Measurements from ENCODE around the gene COL27A1.

COL27A1 gene

DNA sequence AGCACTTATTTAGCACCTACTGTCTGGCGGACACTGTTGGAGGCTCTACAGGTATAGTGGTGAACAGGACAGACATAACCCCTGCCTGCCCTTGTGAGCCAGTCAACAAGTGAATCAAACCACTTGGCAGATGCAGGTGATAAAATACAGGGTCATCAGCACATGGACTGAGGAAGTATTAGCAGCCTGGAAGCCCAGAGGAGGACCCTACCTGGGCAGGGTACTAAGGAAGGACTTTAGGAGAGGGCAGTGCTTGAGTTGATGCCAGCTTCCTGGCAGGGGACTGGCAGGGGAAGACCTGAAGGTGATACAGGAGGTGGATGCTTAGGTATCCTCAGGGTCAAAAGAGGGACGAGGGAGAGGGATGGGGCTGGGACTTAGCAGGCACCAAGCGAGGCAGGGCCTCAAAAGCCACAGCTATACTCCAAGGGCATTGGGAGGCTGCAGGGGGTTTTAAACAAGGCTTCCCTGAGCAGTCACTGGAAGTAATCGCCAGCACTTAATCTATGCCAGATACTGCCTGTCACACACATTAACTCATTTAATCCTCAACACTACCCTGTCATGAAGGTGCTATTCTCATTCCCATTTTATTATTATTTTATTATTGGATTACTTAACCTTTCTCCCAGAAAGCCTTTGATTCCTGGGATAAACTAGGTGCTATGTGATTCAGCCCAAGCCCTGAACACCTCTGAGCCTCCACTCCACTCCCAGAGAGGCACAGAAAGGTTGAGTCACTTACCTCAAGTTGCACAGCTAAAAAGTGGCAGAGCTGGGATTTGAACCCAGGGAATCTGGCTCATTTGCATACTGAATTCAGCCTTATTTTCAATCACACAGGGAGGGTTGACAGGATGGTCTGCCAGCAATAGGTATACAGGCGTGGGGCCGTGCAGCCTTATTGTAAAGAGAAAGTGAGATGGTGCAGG lies 103.8 kb downstream of the COL27A1 start:
- H3K9me3 Mint-ChIP-seq = no peaks in the 10 kb centered on the region
- peaks cover 4% of the 10 kb centered on the region for H3K27me3 Mint-ChIP-seq
- no peaks in the 10 kb centered on the region for H3K4me1 Mint-ChIP-seq
- no peak overlapping the region for H3K27ac Mint-ChIP-seq
- no peaks in the 10 kb centered on the region for H3K36me3 Mint-ChIP-seq
- no peak for ATAC-seq (ENCODE audit: low read depth)
- DNase-seq (ENCODE audit: low spot score in 2 of 2) = no peak
- H3K4me3 Mint-ChIP-seq = no peak overlapping the region

DNA sequence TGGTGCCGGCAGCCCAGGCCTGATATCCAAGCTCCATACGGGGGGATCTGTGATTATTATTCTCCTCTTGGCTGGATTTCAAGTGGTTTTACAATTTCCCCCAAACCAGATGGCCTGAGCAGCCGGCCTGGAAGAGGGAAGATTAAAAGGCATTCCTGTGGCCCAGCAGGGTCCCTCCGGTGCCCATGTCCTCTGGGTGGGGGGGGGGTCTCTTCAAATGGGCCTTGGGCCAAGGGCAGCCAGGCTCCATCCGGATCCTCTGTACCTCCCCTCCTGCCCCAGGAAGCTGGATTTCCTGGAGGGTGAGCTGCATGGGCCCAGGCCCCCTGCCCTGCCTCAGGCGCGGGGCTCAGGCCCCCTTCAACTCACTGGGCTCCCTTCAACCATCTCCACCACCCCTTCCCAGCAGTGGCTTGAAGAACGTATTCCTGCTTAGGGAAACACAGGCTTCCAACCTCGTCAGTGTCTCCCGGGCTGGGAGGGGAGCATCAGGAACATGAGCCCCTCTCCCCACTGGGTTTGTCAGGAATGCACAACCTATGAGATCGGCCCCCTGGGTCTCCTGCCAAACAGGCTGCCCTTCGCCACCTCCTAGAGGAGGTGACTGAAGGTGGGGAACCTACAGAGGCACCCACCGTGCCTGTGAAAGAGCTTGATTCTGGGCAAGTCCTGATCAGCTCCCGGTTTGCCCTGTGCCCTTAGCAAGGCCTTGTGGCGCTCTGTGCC lies 104.6 kb downstream of the COL27A1 start:
- H3K4me3 Mint-ChIP-seq = no peak overlapping the region
- peaks cover 4% of the 10 kb centered on the region for H3K27me3 Mint-ChIP-seq
- no peak overlapping the region for H3K27ac Mint-ChIP-seq
- ATAC-seq (ENCODE audit: low read depth) (no peak), DNase-seq (ENCODE audit: low spot score in 2 of 2) (no peak)
- H3K9me3 Mint-ChIP-seq = no peaks in the 10 kb centered on the region
- H3K36me3 Mint-ChIP-seq = no peaks in the 10 kb centered on the region
- no peaks in the 10 kb centered on the region for H3K4me1 Mint-ChIP-seq

DNA sequence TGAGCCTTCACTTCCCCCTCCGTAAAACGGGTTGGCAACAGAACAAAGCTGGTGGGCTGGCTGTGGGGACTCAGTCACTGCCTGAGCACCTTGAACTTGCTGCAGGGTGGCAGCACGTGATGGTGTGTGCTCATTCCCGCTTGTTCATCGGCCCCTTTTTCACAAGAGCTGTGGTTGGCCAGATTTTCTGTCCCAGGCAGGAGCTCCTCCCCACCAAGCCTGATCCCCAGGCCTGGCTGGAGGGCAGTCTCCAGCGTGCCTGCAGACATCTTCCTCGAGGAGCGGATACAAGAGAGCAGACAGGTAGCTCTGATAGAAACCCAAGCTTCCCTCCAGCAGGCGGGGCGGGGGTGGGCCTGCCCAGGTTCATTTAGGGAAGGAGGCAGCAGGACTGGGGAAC lies 105.7 kb downstream of the COL27A1 start:
- H3K4me1 Mint-ChIP-seq = no peaks in the 10 kb centered on the region
- H3K4me3 Mint-ChIP-seq = no peak overlapping the region
- no peak overlapping the region for H3K27ac Mint-ChIP-seq
- ATAC-seq (ENCODE audit: low read depth) = no peak
- no peaks in the 10 kb centered on the region for H3K36me3 Mint-ChIP-seq
- no peaks in the 10 kb centered on the region for H3K9me3 Mint-ChIP-seq
- DNase-seq (ENCODE audit: low spot score in 2 of 2) = no peak
- H3K27me3 Mint-ChIP-seq = peaks cover 13% of the 10 kb centered on the region

DNA sequence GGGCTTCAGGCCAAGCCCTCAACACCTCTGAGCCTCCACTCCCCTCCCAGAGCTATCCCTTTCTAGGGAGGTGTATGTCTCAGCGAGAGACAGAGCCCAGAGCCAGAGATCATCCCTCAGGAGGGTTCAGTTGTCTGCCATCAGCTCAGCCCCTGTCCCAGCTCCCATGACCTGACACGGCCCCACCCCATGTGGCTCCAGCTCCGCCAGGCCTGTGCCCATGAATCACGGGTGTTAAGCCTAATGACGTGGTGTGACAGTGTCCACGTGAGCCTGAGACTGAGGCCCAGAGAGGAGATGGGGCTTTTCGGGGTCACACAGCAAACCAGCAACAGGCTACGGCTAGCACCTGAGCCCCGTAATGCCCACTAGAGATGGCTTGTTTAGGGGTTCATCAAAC lies 106.7 kb downstream of the COL27A1 start:
- Mint-ChIP-seq H3K36me3 (no peaks in the 10 kb centered on the region), H3K4me1 (no peaks in the 10 kb centered on the region), H3K27ac (no peak overlapping the region), H3K4me3 (no peak overlapping the region), H3K27me3 (peaks cover 13% of the 10 kb centered on the region), H3K9me3 (no peaks in the 10 kb centered on the region)
- DNase-seq (ENCODE audit: low spot score in 2 of 2) = no peak
- ATAC-seq (ENCODE audit: low read depth) = no peak

DNA sequence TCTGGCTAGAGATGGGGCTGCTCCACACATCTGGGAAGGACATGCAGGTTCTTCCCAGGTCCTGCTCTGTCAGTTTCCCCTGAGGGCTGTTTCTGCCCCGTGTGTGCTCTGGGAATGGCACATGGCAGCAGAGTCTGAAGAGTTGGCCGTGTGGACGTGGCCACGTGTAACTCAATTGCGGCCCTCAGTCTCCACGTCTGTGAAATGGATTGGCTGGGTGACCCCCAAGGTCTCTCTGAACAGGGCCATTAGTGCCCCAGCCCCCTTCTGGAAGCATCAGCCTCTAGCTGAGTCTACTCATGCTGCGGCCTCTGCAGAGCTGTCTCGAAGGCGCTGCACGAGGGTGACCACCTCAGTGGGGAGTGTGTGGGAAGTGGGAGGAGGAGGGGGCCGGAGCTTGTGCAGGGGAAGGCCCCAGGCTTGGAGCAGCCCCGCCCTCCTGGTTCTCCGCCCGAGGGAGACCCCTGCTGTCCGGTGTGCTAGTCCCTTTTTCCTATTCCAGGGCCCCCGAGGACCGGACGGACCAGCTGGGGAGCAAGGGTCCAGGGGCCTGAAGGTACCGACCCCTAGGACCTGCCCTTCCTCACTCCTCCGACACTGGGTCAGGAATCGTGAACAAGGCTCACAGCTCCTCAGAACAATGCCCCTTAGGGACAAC lies 108.6 kb downstream of the COL27A1 start:
- Mint-ChIP-seq H3K9me3 (no peaks in the 10 kb centered on the region), H3K36me3 (no peaks in the 10 kb centered on the region), H3K27ac (no peak overlapping the region), H3K4me1 (no peaks in the 10 kb centered on the region), H3K4me3 (no peak overlapping the region), H3K27me3 (peaks cover 13% of the 10 kb centered on the region)
- DNase-seq (ENCODE audit: low spot score in 2 of 2) (no peak), ATAC-seq (ENCODE audit: low read depth) (no peak)

DNA sequence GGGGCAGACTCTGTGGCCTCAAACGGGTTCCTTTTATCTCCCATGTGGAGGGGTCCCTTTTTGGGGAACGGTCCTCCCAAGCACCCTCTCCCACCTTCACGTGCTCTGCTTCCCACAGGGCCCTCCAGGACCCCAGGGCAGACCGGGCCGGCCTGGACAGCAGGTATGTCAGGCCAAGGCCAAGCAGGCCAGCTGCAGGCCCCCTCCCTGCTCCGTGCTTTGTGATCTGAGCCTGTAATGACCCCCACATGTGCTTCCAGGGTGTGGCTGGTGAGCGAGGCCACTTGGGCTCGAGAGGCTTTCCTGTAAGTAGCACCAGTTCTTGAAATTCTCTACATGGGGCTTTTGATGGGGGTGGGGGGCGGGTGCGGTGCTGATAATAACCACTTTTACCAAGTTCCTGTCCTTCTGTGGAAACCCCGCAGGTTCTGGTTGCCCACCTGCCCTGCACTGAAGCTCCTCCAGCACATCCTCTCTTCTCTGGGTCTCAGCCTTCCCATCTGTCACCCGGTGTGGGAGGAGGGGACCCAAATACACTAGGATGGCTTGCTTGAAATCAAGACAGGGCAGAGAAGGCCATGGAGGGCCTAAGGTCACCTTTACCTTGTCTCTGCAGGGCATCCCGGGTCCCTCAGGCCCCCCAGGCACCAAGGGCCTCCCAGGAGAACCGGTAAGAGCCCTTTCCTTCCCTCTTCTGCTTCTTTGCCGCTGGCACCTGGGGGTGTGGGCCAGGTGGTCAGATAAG lies 109.6 kb downstream of the COL27A1 start:
- H3K4me3 Mint-ChIP-seq = no peak overlapping the region
- peaks cover 13% of the 10 kb centered on the region for H3K27me3 Mint-ChIP-seq
- no peaks in the 10 kb centered on the region for H3K36me3 Mint-ChIP-seq
- no peak overlapping the region for H3K27ac Mint-ChIP-seq
- no peak for ATAC-seq (ENCODE audit: low read depth)
- H3K9me3 Mint-ChIP-seq = no peaks in the 10 kb centered on the region
- no peaks in the 10 kb centered on the region for H3K4me1 Mint-ChIP-seq
- no peak for DNase-seq (ENCODE audit: low spot score in 2 of 2)

DNA sequence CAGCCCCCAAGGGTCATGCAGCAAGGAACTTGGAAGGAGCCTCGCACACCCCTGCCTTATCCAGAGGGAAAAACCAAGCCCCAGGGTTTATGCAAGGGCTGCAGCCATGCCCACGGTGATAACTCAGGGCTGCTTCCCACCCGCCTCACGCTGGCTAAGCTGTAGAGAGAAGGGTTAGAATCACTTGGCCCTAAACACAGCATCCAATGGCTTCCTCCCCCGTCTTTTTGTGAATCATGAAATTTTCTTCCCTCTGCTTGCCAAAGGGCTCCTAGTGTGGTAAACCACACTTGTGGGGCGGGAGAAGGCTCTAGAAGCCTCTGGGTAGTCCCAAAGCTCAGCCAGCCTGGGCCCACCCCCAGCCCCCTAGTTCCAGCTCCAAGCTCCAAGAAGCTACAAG lies 111.6 kb downstream of the COL27A1 start:
- no peak for ATAC-seq (ENCODE audit: low read depth)
- DNase-seq (ENCODE audit: low spot score in 2 of 2) = no peak
- Mint-ChIP-seq H3K9me3 (no peaks in the 10 kb centered on the region), H3K27me3 (peaks cover 21% of the 10 kb centered on the region), H3K27ac (no peak overlapping the region), H3K4me3 (no peak overlapping the region), H3K36me3 (no peaks in the 10 kb centered on the region), H3K4me1 (no peaks in the 10 kb centered on the region)

DNA sequence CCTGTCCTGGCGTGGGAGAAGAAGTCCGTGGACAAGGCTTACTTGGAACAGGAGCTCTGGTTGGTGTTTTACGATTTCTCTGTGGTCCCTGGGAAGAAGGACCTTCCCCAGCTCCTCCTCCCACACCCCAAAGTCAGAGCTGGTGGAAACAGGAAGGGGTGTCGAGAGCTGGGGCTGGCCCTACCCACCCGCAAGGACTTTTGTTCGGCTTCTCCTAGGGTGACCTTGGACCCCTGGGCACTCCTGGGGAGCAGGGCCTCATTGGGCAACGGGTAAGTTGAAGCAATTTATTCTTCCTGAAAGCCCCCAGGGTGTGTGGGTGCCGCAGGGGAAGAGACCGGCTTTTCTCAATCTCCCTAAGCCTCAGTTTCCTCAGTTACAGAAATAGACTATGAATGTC lies 113.7 kb downstream of the COL27A1 start:
- no peaks in the 10 kb centered on the region for H3K9me3 Mint-ChIP-seq
- H3K4me1 Mint-ChIP-seq = no peaks in the 10 kb centered on the region
- no peak overlapping the region for H3K4me3 Mint-ChIP-seq
- ATAC-seq (ENCODE audit: low read depth) (no peak), DNase-seq (ENCODE audit: low spot score in 2 of 2) (no peak)
- peaks cover 21% of the 10 kb centered on the region for H3K27me3 Mint-ChIP-seq
- no peak overlapping the region for H3K27ac Mint-ChIP-seq
- H3K36me3 Mint-ChIP-seq = no peaks in the 10 kb centered on the region

DNA sequence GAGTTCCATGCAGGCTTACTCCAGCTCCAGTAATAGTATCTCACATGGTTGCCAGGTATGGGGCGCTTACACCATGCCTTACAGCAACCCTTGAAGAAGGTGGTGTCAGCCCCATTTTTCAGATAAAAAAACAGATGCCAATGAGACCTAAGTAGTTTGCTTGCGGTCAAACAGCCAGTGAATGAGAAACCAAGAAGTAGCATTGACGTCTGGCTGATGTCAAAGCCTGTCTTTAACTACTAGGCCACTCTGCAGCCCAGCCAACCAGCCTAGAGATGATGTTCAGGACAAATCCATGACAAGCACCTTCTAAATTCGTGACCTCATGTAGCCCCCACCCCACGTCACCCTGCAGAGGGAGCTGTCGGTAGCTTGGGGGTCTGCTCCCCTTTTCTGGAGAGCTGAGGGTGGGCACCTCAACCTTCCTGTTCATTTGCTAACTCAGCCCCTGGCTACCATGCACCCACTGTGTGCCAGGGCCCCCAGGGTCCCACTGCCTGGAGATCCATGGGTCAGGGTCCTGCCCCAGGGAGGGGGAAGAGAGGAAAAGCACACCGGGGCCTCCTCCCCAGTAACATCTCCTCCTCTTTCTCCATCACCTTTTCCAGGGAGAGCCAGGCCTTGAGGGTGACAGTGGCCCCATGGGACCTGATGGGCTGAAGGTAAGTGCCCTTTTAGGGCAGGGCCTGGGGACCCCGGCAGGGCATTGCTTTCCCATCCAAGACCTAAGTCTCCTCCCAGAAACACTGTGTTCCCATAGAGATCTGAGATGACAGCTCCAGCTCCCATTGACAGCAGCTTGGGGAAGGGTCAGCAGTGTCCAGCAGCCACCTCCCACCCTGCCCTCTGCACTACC lies 115.0 kb downstream of the COL27A1 start:
- H3K4me3 Mint-ChIP-seq = no peak overlapping the region
- DNase-seq (ENCODE audit: low spot score in 2 of 2) (no peak), ATAC-seq (ENCODE audit: low read depth) (no peak)
- H3K36me3 Mint-ChIP-seq = no peaks in the 10 kb centered on the region
- no peaks in the 10 kb centered on the region for H3K4me1 Mint-ChIP-seq
- no peak overlapping the region for H3K27ac Mint-ChIP-seq
- H3K27me3 Mint-ChIP-seq = peaks cover 18% of the 10 kb centered on the region
- H3K9me3 Mint-ChIP-seq = no peaks in the 10 kb centered on the region

DNA sequence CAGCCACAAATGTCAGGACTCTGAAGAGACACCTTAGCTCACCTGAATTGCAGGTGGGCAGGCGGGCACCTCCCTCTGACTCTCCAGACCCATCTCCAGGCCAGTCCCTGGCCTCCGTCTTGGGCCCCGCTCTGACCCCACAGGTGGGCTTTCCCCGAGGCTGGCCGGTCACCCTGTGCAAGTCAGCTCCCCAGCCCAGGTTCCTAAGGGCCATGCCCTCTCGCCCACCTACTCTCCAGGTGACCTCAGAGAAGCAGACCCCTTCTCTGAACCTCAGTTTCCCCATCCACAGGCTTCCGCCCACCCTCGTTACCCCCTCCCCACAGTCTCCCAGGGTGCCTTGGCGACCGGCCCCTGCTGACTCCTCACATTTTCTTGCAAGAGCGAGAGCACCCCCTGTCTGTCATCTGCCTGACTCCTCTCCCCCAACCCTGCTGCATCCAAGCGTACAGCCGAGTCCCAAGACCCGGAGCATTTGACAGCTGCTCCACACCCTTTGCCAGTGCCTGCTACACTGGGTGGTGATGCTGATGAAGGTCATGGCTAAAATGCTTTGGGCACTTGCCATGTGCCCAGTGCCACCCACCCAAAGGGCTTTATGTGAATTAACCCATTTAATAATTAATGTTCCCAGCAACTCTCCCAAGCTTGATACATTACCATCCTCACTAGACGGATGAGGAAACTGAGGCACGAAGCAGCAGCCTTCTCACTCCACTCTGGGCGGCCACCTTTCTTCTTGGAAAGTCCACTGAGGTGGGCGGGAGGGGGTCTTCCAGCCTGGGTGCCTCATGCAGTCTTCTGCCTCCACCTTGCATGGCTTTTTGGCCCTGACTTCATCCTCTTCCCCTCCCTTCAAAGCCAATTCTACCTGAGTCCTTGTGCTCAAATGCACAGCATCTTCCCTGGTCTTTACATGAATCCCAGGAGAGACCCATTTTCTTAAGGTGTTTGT lies 116.5 kb downstream of the COL27A1 start:
- Mint-ChIP-seq H3K4me3 (no peak overlapping the region), H3K27ac (no peak overlapping the region), H3K9me3 (no peaks in the 10 kb centered on the region), H3K27me3 (peaks cover 16% of the 10 kb centered on the region), H3K4me1 (no peaks in the 10 kb centered on the region), H3K36me3 (no peaks in the 10 kb centered on the region)
- DNase-seq (ENCODE audit: low spot score in 2 of 2) = no peak
- no peak for ATAC-seq (ENCODE audit: low read depth)

DNA sequence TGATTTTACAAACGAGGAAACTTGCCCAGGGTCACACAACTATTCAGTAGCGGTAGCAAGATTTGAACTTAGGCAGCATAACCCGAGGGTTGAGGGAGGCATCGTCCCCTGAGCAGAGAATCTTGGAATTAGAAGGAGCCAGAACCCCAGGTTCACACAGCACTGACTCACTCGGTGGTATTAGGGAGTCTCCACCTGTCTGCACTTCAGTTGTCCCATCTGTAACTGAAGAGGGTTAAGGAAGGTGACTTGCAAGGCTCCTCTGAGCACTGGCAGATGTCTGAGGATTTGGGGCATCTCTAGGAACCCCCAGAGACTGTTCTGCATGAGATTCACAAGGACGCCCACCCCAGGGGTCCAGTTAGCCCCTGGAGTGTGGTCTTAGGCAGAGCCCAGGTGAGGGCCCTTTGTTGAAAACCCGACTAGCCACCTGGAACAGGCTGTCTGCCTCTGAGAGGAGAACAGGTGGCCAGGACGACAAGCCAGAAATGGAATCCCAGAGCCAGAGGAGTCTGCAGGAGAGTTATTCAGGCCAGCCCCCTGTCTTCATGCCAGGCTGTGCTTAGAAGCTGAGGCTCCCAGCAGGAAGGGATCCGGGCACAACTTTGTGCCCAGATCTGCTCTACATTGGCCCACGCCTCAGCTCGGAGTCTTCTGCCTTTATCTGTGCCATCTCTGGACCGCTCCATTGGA lies 117.5 kb downstream of the COL27A1 start:
- H3K27me3 Mint-ChIP-seq = peaks cover 18% of the 10 kb centered on the region
- no peaks in the 10 kb centered on the region for H3K36me3 Mint-ChIP-seq
- ATAC-seq (ENCODE audit: low read depth) (no peak), DNase-seq (ENCODE audit: low spot score in 2 of 2) (no peak)
- H3K27ac Mint-ChIP-seq = no peak overlapping the region
- H3K9me3 Mint-ChIP-seq = no peaks in the 10 kb centered on the region
- H3K4me3 Mint-ChIP-seq = no peak overlapping the region
- no peaks in the 10 kb centered on the region for H3K4me1 Mint-ChIP-seq

DNA sequence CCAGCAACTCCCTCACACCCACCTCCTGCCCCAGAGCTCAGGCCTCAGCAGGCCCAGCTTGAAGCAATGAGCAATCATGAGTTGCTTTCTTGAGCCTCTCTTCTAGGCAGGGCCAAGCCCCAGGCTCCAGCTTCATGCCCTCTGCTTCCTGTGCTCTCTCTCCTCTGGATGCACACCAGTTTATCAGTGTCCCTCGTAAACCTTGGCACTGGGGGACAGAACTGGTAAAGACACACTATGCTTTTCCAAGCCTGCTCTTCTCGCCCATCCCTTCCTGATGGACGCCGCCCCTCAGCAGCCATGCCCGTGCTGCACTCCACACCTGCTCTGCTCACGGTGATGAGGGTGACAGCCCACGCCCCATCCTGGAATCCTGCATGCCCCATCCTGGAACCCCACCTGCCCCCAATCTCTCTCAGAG lies 118.1 kb downstream of the COL27A1 start:
- DNase-seq (ENCODE audit: low spot score in 2 of 2) = no peak
- Mint-ChIP-seq H3K27me3 (peaks cover 19% of the 10 kb centered on the region), H3K4me3 (no peak overlapping the region), H3K27ac (no peak overlapping the region), H3K9me3 (peaks cover 6% of the 10 kb centered on the region), H3K4me1 (no peaks in the 10 kb centered on the region), H3K36me3 (no peaks in the 10 kb centered on the region)
- ATAC-seq (ENCODE audit: low read depth) = no peak
